HG03135 (cell line): ENCODE measurements around the gene AQP12A.

Experiments used
- ATAC-seq: cut with Tn5 transposase; IDR thresholded peaks from one replicate; pipeline ENCODE4 v1.9.1; 2021; ENCODE audit warnings: mild to moderate bottlenecking, moderate library complexity; ENCODE audit not compliant: unreplicated experiment

The AQP12A gene

GRCh38 chr2:240722376-240722775 is 30.7 kb downstream of the AQP12A start:
- ATAC-seq, result no peak

- ATAC-seq, result no peak
These were observed 31.4 kb downstream of the AQP12A start for GRCh38 chr2:240722796-240723735.

- ATAC-seq, result no peak
These were observed 32.2 kb downstream of the AQP12A start for GRCh38 chr2:240723851-240724250.

GRCh38 chr2:240724431-240724830 is 32.8 kb downstream of the AQP12A start:
- no peak for ATAC-seq

- no peak for ATAC-seq
These were observed 33.6 kb downstream of the AQP12A start for GRCh38 chr2:240725266-240725665.

GRCh38 chr2:240725671-240726070 is 34.0 kb downstream of the AQP12A start:
- no peak for ATAC-seq

GRCh38 chr2:240726876-240727275 is 35.2 kb downstream of the AQP12A start:
- ATAC-seq, result no peak

- ATAC-seq, result no peak
These were observed 35.8 kb downstream of the AQP12A start for GRCh38 chr2:240727439-240727838.

- ATAC-seq, result no peak
These were observed 36.2 kb downstream of the AQP12A start for GRCh38 chr2:240727913-240728312.

- no peak for ATAC-seq
These were observed 36.7 kb downstream of the AQP12A start for GRCh38 chr2:240728361-240728760.

GRCh38 chr2:240728827-240729226 is 37.2 kb downstream of the AQP12A start:
- no peak for ATAC-seq

- ATAC-seq, result no peak
These were observed 39.0 kb downstream of the AQP12A start for GRCh38 chr2:240730501-240731177.

GRCh38 chr2:240731178-240731545 is 39.5 kb downstream of the AQP12A start:
- ATAC-seq, result no peak

GRCh38 chr2:240732184-240732583 is 40.5 kb downstream of the AQP12A start:
- ATAC-seq, result no peak

- no peak for ATAC-seq
These were observed 41.4 kb downstream of the AQP12A start for GRCh38 chr2:240732911-240733622.

- ATAC-seq, result no peak
These were observed 42.3 kb downstream of the AQP12A start for GRCh38 chr2:240733803-240734495.

GRCh38 chr2:240734756-240735155 is 43.1 kb downstream of the AQP12A start:
- ATAC-seq, result no peak

GRCh38 chr2:240735476-240735875 is 43.8 kb downstream of the AQP12A start:
- no peak for ATAC-seq

- ATAC-seq, result no peak
These were observed 44.9 kb downstream of the AQP12A start for GRCh38 chr2:240736281-240737250.

GRCh38 chr2:240737512-240737911 is 45.8 kb downstream of the AQP12A start:
- ATAC-seq, result no peak
